Stomach smooth muscle (tissue), 2 donors: Measurements from ENCODE around the gene GZMM.

ENCODE experiments used
- H3K27ac ChIP-seq: one replicate; pipeline ENCODE4 v1.7.0; 2013; ENCODE audit warnings: mild to moderate bottlenecking, low read length, inconsistent platforms
- H3K27me3 ChIP-seq, 2 donors: one replicate each; pipeline ENCODE4 v1.7.0; 2013; ENCODE audit warnings: low read length in 2 of 2; ENCODE audit not compliant: insufficient read depth in 2 of 2, control insufficient read depth in 1 of 2
- H3K36me3 ChIP-seq, 2 donors: one replicate each; pipeline ENCODE4 v1.7.0; 2013; ENCODE audit warnings: low read length in 2 of 2; ENCODE audit not compliant: control insufficient read depth in 2 of 2, insufficient read depth in 2 of 2
- H3K4me1 ChIP-seq: one replicate; pipeline ENCODE4 v1.7.0; 2013; ENCODE audit warnings: low read length; ENCODE audit not compliant: control insufficient read depth, insufficient read depth
- H3K4me3 ChIP-seq, 2 donors: one replicate each; pipeline ENCODE4 v1.7.0; 2013; ENCODE audit warnings: low read length in 2 of 2
- H3K9ac ChIP-seq, 2 donors: one replicate each; pipeline ENCODE4 v1.7.0; 2013; ENCODE audit warnings: low read length in 2 of 2, mild to moderate bottlenecking in 1 of 2
- H3K9me3 ChIP-seq, 2 donors: one replicate each; pipeline ENCODE4 v1.7.0; 2013; ENCODE audit warnings: low read length in 2 of 2; ENCODE audit not compliant: control insufficient read depth in 2 of 2
- donor health status: healthy.
- donor health status: Pancreatic carcinoma.

Gene GZMM

DNA sequence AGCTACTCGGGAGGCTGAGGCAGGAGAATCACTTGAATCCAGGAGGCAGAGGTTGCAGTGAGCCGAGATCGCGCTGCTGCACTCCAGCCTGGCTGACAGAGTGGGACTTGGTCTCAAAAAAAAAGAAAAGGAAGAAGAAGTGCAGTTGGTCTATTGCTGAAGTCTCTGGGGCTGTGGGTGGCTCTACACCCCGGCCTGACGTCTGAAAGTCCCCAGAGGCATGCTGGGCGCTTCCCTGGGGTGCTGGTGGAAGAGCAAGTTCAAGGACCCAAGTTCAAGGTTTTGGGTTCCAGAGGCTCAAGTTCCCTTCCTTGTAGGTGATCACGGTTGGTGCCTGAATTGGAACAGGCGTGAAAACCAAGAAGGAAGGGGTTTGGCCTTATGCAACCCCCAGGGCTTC lies 49.7 kb downstream of the GZMM start:
- H3K27ac ChIP-seq: no peak overlapping the region
- H3K4me1 ChIP-seq: peaks cover 14% of the 10 kb centered on the region
- peaks cover 24 to 34% of the 10 kb centered on the region in 2 donors for H3K27me3 ChIP-seq
- H3K4me3 ChIP-seq: no peak overlapping the region
- no peaks in the 10 kb centered on the region for H3K36me3 ChIP-seq
- H3K9me3 ChIP-seq: no peaks in the 10 kb centered on the region
- no peak overlapping the region for H3K9ac ChIP-seq

DNA sequence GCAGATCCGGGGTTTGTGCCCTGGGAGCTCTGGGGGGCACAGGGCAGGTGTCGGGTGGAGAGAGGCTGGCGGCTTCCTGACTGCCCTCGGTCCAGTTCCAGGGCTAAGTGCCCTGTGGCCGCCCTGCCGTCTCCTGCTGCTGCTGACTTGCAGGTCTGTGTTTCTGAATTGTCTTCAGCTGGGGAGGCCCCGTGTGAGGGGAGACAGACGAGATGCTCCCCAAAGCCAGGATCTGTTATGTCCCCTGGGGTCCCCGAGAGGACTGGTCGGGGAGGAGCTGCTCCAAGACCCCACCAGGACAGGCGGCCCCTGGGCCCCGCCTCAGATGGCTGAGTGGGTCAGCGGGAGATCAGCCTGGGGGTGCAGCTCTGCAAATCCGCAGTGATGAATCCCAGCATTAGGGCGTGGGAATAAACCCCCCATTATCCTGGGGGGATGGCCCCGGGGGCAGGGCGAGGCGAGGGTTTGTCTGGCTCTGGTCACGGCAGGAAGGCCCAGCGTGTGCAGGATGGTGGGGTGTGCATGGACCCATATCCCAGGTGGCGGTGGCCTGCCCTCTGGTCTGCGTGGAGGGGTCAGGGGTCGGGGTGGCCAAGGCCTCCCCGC lies 50.5 kb downstream of the GZMM start:
- no peaks in the 10 kb centered on the region for H3K9me3 ChIP-seq
- peaks cover 6% of the 10 kb centered on the region for H3K4me1 ChIP-seq
- no peak overlapping the region for H3K4me3 ChIP-seq
- H3K9ac ChIP-seq: no peak overlapping the region
- no peak overlapping the region for H3K27ac ChIP-seq
- peaks cover 16 to 28% of the 10 kb centered on the region in 2 donors for H3K27me3 ChIP-seq
- H3K36me3 ChIP-seq: no peaks in the 10 kb centered on the region

DNA sequence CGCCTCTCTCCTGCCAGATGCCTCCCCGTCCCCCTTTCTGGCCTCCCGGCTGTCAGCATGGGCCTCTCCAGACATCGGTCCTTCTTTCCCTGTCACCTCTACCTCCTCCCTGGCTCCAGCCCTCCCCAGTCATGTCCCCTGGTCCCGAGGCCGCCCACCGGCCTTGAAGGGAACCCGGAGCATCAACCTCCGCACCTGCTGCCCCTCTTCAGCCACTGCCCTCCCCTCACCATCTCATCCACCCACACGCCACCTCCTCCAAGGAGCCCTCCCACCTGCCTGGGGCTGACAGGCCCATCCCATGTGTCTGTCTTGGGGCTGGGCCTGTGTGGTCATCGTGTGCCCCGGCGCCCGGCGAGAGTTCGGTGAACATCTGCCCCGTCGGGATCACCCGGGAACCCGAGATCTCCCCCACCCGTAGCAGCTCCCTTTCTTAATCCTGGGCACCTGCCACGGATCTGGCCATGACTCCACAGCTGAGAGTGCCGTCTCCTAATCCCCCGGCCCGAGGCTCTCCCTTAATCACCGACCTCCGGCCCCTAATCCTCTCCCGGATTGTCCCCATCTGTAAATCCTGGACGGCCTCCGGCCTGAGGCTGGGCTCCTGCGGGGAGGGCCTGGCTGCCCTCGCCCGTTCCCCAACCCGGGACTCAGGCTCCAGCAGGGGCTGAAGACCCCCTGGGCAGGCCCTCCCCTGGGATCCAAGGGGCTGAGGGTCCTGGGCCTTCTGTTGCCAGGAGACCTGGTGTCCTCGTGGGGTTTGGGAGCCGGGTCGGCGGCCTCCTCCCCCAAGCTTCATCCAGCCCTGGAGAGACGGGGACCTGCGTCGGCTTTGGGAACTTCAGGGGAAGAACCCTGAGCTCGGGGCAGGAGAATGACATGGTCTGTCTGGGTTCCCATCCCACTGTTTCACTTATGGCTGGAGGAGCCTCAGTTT lies 51.7 kb downstream of the GZMM start:
- Histone ChIP-seq H3K9ac (no peak overlapping the region), H3K4me1 (peaks cover 2% of the 10 kb centered on the region), H3K36me3 (no peaks in the 10 kb centered on the region), H3K27me3 (peaks cover 16 to 23% of the 10 kb centered on the region in 2 donors), H3K27ac (no peak overlapping the region), H3K9me3 (no peaks in the 10 kb centered on the region), H3K4me3 (no peak overlapping the region)

DNA sequence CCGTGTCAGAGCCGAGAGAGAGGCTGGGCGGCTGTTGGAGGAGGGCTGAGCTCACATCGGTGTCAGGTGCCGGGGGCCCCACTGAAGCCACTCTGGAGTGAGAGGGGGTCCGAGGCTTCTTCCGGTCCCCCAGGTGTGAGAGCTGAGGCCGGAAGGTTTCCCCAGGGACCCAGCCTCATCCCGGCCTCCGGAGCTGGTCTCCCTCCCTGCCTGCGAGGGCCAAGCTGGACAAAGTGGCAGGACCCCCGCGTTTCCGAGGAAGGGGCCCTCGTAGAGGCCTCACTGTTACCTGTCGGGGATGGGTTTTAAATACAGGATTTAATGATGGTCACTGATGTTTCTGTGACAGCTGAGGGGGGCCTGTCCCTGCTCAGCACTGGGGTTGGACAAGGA lies 52.4 kb downstream of the GZMM start:
- no peak overlapping the region for H3K9ac ChIP-seq
- no peak overlapping the region for H3K27ac ChIP-seq
- H3K36me3 ChIP-seq: no peaks in the 10 kb centered on the region
- no peaks in the 10 kb centered on the region for H3K9me3 ChIP-seq
- H3K4me3 ChIP-seq: no peak overlapping the region
- H3K27me3 ChIP-seq: peaks cover 14 to 17% of the 10 kb centered on the region in 2 donors
- H3K4me1 ChIP-seq: peaks cover 2% of the 10 kb centered on the region

DNA sequence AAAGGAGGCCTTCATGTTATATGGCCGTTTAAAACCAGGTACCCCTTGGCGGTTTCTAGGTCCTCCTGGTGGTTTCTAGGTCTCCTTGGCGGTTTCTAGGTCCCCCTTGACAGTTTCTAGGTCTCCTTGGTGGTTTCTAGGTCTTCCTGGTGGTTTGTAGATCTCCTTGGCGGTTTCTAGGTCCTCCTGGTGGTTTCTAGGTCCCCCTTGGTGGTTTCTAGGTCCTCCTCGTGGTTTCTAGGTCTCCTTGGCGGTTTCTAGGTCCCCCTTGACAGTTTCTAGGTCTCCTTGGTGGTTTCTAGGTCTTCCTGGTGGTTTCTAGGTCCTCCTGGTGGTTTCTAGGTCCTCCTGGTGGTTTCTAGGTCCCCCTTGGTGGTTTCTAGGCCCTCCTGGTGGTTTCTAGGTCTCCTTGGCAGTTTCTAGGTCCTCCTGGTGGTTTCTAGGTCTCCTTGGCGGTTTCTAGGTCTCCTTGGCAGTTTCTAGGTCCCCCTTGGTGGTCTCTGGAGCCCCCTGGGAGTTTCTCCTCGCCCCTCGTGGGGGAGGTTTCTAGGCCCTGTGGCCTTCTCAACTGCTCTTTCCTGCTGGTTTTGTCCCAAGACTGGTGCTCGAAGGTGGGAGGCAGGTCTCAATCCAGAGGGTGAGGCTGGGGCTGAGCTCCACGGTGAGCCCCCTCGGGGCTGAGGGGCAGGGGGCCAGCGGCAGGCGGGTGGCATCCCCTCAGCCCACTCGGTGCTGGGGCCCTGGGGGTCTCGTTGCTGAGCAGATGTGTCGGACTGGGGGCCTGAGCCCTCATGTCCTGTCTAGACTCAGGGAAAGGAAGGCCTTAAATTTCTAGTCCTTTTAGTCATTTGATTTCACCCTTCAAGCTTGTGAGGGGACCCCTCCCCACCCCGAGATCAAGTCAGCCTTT lies 53.8 kb downstream of the GZMM start:
- Histone ChIP-seq H3K36me3 (no peaks in the 10 kb centered on the region), H3K4me3 (no peak overlapping the region), H3K27me3 (peaks cover 4% of the 10 kb centered on the region in 2 donors), H3K4me1 (no peaks in the 10 kb centered on the region), H3K9me3 (no peaks in the 10 kb centered on the region), H3K27ac (no peak overlapping the region), H3K9ac (no peak overlapping the region)
